ENCODE measurements around the gene GBP4.
"Not testable (repeated sequence)": the region's sequence is repeated elsewhere in the genome, so short reads cannot be mapped to it uniquely, and the experiment has no call there.

GBP4 gene, protein sequence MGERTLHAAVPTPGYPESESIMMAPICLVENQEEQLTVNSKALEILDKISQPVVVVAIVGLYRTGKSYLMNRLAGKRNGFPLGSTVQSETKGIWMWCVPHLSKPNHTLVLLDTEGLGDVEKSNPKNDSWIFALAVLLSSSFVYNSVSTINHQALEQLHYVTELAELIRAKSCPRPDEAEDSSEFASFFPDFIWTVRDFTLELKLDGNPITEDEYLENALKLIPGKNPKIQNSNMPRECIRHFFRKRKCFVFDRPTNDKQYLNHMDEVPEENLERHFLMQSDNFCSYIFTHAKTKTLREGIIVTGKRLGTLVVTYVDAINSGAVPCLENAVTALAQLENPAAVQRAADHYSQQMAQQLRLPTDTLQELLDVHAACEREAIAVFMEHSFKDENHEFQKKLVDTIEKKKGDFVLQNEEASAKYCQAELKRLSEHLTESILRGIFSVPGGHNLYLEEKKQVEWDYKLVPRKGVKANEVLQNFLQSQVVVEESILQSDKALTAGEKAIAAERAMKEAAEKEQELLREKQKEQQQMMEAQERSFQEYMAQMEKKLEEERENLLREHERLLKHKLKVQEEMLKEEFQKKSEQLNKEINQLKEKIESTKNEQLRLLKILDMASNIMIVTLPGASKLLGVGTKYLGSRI

DNA sequence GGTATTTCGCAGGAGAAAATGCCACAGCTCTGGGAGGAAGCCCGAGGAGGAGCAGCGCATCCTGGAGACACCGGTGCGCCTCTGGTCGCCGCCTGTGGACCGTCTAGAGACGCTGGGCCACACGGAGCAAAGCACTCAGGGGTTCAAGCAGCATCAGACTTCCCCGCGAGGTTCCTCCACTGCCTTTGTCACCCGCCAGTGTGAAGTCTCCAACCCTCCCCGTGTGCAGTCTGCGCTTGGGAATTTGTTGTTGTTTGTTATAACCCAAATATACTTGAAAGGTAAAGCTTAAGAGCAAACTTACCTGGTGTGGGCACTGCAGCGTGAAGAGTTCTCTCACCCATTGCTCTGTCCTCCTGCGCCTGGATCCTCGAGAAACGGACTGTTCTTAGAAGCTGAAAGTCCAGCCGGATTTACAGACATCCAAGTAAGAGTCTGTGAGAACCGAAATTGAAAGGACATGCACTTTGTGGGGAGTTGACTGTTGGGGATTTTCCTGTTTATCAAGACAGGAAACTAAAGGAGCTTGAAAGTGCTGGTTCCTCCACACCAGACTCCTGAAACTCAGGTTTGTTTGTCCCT lies at the start of gene GBP4:
Gene GBP4 (minus strand): TSS at position 452 of the 582 bp plus-strand sequence. CDS start 108 bp downstream, at position 344.
- DNase-seq: peak; percentile 7

DNA sequence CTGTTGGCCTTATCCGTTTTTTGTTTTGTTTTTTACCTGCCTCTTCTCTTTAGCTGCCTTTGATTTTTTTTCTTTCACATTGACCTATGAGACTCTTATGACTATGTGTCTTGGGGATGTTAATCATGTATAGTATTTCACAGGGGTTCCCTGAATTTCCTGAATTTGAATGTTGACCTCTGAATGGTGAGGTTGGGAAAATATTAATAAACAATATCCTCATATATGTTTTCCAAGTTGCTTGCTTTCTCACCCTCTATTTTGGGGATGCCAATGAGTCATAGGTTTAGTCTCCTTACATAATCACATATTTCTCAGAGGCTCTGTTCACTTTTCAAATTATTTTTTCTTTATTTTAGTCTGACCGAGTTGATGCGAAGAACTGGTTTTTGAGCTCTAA lies 44.3 kb upstream of the GBP4 start:
- DNase-seq: no peak

DNA sequence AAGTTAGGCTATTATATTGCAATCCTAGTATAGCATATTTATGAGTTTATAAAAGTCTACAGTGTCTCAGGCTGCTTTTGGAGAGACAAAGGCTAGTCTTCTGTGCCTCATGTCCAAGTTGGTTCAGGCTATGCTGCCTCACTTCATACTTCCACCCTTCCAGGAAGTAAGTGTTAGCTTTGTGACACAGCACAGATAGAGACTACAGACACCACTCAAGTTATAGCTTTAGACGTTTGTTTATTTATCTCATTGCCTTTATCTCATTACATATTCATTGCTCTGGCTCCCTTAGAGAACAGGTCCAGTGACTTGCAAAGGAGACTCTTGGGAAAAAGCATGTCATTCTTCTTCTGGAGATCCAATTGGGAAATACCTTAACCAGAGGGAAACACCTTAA lies 22.6 kb upstream of the GBP4 start:
- DNase-seq: peak; percentile 20

DNA sequence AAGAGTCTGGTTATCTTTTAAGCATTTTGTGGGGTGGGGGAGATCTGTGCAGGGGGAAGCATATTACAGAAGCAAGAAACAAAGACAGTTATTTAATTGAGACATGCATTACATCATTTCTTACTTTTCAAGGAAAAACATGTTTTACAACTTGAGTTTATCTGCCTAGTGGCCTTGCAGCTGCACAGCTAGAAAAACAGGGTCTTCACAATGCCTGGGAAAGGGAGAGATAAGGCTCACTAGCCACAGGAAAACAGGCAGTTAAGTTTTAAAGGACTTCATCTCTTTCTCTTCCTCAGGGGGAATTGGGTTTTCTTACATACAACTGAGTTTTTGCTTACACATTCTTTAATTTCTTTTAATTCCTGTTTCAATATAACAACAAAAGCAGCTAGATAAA lies 21.1 kb upstream of the GBP4 start:
- not testable (repeated sequence) for DNase-seq

DNA sequence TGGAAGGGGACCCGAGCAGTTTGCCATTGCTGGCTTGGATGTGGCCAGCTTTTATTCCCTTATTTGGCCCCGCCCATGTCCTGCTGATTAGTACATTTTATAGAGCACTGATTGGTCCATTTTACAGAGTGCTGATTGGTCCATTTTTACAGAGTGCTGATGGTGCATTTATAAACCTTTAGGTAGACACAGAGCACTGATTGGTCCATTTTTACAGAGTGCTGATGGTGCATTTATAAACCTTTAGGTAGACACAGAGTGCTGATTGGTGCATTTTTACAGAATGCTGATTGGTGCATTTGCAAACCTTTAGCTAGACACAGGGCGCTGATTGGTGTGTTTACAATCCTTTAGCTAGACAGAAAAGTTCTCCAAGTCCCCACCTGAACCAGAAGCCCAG lies 20.2 kb upstream of the GBP4 start:
- DNase-seq: not testable (repeated sequence)

DNA sequence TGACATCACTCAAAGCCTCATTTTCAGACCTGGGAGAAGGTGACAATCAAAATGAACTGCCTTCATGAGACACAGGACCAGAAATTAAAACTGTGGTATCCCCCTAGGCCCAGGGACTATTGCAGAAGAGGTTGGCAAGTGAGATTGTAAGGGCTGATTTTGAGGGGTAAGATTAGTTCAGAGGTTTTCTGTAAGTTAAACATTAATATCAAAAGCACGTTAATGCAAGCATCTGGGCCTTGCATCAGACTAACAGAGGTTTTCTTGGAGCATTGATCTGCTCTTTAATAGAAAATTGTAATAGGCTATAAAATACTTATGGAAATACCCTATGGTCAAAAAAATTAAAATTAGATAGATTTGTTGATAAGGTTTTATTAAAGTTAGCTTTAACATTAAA lies 14.6 kb upstream of the GBP4 start:
- no peak for DNase-seq

DNA sequence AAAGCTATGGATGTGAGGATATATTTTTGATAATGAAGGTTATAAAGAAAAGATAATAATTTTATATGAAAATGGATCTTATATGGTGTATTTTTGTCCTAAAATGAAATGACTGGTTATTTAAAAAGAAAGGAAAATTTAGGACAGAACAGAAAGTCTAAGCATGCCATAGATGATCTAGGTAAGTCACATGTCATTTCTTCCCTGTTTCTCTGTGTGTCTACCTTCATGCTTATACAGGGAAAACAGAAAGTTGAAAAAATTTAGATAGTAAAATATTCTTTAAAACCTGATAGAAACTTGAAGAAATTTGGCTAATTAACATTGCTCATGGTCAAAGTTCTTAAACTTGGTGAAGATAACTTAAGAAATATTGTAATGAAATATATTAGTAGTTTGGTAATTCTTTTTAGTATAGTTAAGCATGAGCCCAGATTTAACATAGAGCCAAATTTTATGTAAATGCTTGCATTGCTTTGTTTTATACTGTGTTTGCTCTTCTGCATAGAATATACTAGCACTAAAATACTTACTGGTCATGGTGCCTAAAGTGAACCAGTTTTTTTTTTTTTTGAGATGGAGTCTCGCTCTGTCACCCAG lies 12.4 kb upstream of the GBP4 start:
- DNase-seq: no peak

DNA sequence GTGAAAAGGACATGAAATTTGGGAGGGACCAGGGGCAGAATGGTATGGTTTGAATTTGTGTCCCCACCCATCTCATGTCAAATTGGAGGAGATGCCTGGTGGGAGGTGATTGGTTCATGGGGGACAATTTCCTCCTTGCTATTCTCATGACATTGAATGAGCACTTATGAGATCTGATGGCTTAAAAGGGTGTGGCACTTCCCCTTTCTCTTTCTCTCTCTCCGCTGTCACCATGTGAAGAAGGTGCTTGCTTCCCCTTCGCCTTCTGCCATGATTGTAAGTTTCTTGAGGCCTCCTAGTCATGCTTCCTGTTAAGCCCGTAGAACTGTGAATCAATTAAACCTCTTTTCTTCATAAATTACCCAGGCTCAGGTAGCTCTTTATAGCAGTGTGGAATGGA lies 7.6 kb upstream of the GBP4 start:
- DNase-seq: no peak

DNA sequence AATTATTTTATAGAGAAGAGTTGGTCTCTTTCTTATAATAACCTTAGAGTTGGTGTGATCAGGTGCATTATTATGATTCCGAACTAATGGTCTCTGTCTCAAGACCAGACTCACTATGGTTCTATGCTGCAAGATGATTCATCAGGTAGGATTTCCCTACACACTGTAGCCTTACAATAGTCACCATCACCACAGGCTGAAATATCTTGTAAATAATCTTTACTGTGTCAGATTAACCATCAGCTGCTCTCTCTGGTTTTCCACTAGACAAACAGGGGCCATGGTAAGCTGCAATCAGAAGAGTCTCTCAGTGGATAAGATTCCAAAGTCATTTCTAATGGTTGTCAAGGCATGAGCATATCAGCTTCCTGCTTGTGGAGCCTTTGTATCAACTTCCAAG lies 4.4 kb upstream of the GBP4 start:
- DNase-seq: no peak

DNA sequence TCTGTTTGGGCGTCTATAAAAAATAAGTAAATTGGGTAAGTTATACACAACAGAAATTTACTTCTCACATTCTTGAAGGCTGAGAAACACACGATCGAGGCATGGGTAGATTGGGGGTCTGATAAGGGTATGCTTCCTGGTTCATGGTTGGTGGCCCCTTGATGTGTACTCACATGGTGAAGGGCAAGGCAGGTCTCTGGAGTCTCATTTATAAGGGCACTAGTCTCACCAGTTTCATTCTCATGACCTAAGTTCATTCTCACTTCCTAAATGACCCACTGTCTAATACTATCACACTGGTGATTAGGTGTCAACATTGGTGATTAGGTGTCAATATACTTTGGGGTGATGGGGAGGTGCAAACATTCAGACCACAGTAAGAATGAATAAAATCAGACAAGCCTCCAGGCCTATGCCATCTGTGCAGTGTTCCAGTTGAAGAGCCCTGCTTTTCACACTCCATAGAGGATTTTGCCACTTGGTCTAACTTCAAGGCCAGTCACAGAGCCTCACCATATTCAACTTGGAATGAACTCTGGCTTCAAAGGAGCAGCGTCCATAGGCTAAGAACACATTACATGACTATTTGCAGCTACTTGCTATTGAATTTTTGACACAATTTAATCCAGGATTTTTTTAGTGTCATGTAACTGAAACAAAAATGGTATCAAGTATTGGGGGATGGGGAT lies 2.5 kb upstream of the GBP4 start:
- no peak for DNase-seq

DNA sequence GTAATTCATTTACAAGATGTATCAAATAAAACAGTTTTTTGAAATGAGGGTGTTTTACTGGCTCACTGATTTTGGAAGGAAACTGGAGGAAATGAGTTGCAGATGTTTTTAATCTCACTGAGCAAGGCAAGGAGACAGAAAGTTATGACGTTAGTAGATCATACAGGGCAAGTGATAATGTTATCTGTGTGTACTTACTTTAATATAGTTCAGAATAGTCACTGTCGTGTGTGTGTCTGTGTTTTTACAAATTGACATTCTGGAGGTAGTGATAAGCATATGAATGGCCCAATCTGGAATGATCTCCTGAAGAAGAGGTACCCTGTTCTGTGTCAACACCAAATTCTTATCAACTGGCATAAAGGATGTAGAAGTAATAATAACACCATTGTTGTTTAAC lies 1.9 kb upstream of the GBP4 start:
- DNase-seq: no peak

DNA sequence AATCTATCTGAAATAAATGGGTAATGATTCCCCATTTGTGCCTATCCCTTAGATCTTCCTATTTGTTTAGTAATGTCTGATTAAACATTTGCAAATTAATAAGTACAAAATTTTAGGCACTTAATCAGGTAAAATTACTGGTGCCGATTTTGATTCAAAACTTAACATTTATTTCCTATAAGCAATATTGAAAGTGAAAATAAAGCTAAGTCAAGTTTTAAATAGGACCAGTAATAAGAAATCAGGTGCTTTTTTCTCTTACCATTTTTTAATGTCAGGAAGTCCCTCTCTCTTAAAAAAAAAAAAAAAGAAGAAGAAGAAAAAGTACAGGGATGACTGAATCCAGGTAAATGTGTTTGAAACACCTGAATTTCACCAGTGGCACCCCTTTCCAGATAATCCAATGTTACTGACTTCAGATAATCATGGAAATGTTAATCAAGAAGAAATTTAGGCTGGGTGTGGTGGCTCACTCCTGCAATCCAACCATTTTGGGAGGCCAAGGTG lies 836 bp upstream of the GBP4 start:
- DNase-seq: no peak

DNA sequence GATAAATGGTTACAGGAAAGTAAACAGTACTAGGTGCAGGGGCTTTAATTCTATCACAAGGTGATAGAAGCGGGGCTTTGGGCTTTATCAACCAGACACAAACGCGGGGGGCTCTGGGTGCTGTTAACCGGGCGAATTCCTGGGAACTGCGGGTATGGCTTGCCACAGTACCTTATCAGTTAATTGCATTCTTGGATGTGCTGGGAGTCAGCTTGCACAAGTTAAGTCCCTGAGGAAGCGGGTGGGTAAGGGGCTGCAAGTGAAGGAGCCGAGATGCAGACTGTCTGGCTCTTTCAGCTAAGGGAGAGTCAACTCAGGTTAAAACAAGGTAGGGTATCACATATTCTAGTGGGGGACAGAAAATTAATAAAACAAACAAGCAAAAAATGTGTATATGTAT lies 661 bp downstream of the GBP4 start:
- no peak for DNase-seq

DNA sequence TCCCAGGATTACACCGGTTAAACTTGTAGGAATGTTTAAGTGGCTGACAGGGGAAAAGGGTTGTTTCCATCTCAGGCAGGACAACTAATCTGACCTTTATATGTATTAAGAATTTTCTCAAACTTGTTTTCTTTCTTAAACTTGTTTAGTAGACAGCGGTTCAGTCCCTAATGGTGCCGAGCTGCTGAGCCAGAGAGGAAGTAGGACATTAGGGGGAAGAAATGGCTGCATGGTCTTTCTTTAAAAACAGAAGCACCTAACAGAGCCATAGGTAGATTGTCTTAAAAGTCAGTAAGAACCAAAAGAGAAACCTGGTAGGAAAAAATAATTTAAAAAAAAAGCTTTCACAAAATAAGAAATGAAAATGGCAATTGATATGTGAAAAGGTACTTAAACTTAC lies 3.3 kb downstream of the GBP4 start:
- DNase-seq: no peak

DNA sequence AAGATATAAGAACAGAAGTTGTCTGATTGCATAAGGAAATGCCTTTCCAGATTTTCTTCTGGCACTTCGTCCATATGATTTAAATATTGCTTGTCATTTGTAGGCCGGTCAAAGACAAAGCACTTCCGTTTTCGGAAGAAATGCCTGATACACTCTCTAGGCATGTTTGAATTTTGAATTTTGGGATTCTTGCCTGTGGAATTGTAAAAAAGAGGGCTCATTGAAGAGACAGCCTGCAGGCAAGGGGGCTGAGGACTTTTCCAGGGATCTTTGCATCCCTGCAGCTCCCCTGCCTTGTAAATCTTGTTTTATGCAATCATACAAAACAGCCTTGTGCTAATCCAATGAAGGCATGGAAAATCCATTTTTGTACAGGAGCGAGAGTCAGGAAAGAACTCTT lies 7.4 kb downstream of the GBP4 start:
- no peak for DNase-seq

DNA sequence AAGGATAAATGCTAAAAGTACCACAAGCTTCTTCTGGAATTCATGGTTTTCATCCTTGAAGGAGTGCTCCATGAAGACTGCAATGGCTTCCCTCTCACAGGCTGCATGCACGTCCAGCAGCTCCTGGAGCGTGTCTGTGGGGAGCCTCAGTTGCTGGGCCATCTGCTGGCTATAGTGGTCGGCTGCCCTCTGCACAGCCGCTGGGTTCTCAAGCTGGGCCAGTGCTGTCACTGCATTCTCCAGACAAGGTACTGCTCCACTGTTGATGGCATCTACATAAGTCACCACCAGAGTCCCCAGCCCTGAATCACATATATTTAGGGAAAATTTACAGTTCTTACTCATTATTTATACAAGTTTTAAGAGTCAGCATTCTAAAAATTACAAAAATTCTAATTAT lies 8.7 kb downstream of the GBP4 start:
- DNase-seq: no peak

DNA sequence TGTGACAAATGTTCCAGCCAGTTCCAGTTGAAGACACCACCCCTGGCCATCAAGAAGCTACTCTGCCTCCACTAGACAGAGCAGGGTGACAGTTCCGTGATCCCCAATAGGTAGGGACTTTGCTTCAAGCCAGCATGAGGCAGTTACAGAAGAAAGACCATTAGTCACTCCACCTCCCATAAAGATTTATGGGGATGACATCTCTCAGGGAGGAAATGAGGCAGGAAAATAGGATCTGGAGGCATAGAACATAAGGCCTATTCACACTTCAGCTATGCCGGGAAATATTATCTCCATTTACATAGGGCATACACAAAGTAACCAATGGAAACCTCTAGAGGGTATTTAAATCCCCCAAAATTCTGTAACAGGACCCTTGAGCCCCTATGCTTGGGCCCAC lies 19.4 kb downstream of the GBP4 start:
- no peak for DNase-seq

DNA sequence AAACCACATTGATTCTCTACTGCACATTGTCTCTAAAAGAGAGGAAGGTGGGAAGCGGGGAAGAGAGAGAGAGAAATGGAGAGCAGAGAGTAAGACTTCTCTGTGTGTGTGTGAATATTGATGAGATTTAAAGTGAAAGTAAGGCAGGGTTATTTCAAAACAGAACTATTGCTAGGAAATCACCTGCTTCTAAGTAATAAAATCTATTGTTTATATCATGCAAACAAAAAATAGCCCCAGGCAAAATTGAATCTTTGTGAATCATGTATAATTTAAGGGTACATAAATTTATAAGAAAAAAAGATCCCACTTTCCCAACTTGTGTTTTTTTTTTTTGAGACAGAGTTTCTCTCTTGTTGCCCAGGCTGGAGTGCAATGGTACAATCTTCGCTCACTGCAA lies 21.8 kb downstream of the GBP4 start:
- no peak for DNase-seq

DNA sequence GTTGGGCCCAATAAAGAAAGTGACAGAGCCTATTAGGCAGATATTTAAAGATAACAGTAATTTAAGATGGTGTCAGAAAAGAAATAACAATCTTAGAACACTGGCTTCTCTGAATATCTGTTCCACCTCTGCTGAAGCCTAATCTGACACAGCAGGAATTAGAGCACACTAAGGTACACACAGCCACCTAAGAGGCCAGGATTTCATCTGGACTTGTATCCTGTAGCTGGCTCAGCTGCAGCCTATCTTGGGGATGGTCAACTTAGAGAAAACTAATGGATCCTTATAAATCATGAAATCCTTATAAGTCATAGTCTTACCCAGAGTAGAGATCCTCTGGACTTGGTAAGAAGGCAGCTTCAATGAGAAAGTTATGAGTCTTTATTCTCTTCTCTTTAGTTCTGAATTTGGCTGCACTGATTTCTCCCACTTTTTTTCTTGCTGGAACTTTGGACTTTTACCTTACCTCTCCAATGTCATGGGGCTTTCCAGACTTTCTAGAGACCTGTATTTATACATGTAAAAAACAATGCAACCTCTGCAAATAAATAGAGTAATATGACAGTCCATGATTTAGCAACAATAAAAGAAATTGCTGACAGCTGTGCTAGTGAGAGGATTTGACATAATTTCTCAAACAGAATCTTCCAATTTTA lies 23.0 kb downstream of the GBP4 start, which contains the start of gene GBP7:
Gene GBP7 (minus strand): TSS at position 403 of the 656 bp plus-strand sequence. CDS start 4,068 bp downstream, outside the sequence.
- DNase-seq: no peak

DNA sequence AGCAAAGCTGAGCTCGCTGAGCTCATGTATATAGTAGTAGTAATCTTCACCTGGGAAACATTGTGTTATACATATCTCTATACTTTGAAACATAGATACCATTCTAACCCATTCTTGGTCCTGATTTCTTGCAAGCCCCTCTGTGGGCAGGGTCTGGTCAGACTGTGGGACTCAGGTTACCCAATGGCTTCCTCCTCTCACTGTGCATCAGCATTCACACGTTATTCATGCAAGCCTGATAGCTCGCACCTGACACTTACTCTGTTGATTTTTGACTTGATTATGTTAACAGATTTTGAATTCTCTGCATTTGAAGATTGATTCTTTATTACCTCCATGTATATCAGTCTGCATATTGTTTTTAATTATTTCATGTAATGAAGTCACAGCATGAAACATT lies 24.3 kb downstream of the GBP4 start:
- DNase-seq: no peak

DNA sequence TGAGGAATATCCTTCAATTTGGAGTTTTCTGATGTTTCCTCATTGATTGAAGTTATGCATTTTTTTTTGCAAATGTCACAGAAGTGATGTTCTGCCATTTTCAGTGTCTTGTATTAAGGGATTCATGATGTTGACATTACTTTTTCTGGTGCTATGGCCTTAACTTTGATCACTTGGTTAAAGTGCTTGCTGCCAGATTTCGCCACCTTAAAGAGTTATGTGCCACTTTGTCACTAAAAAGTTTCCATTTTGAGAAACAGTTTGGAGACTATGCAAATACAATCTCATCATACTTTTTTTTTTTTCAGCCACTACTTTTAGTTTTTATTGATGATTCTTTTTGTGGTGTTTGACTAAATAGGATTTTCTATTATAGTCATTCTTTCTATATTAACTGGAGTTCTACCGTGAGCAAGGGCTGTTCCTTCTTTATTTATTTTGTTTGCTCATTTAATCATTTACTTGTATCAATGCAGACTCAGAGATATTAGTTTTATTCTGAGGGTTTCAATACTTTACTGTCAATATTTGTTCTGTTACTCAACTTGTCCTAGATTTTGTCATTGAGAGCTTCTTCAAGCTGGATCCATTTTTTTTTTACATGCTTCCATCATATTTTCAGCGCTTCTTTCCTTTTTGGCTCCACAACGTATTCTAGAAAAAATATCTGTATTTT lies 26.1 kb downstream of the GBP4 start:
- DNase-seq: no peak

DNA sequence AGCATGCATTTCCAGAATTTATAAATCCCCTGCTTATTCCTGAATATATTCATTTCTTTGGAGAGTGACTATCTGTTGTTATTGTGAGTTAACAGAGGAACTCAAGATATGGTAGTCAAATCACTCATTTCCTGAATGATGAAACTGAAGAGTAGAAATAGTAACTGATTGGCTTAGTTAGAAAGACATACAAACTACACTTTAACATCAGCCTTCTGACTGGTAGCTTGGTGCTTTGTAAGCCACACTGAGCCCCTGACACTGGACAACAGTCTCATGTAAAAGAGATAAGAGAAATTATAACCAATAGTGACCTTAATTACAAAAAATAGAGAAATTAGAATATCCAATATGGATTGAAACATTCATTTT lies 27.7 kb downstream of the GBP4 start:
- no peak for DNase-seq

Measured in NCI-H2029 (cell line).